ENCODE measurements around the gene COX4I1.

Gene COX4I1

DNA sequence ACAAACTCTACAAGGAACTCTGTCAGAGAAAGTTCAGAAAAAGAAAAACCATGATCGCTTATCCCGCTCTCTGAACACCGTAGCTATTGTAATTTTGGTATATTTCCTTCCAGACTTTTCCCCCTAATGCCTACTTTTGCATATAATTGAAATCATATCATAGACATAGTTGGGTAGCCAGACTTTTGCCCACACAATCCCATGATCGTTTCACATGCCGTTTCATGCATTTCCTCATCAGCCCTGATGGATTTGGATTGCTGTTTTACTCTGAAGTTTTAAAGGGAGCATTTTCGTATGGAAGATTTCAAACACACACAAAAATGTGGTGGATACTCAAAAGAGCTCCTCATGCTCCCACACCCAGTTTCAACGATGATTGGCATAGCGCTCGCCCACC, 31.3 kb downstream of the COX4I1 start:
- H3K14ac ChIP-seq (ENCODE audit: low read length), result no peak overlapping the region
- no peak overlapping the region for H2BK5ac ChIP-seq (ENCODE audit: low read depth, low read length, poor library complexity)
- H3K79me1 ChIP-seq (ENCODE audit: low read length), result no peaks in the 10 kb centered on the region
- no peak overlapping the region for H3K4me2 ChIP-seq (ENCODE audit: low read length)
- no peak overlapping the region for H3K23ac ChIP-seq (ENCODE audit: low read length)
- H3K27ac ChIP-seq (ENCODE audit: low read depth, low read length), result no peak overlapping the region
- no peak for DNase-seq
- H3K79me2 ChIP-seq (ENCODE audit: control insufficient read depth, insufficient read depth, low read length, poor library complexity), result no peaks in the 10 kb centered on the region
- no peak overlapping the region for H2AFZ ChIP-seq (ENCODE audit: insufficient read depth, low read length, poor library complexity)
- H2BK120ac ChIP-seq (ENCODE audit: insufficient read depth, low read length, poor library complexity), result no peak overlapping the region
- WGBS (ENCODE audit: extremely low coverage, insufficient coverage, insufficient read length), result no CpG with 5 or more reads among the region's 9 CpGs
- no peak overlapping the region for H4K91ac ChIP-seq (ENCODE audit: low read depth, low read length)
- no peaks in the 10 kb centered on the region for H3K36me3 ChIP-seq (ENCODE audit: control insufficient read depth in 1 of 2, insufficient read depth in 2 of 2, low read length in 2 of 2)
- no peak overlapping the region for H4K12ac ChIP-seq (ENCODE audit: low read depth, low read length)
- no peak overlapping the region for H4K8ac ChIP-seq (ENCODE audit: low read depth, low read length)
- no peak overlapping the region for H3K18ac ChIP-seq (ENCODE audit: low read length)
- no peak overlapping the region for H3K4me3 ChIP-seq (ENCODE audit: low read depth, low read length)
- no peaks in the 10 kb centered on the region for H3K4me1 ChIP-seq (ENCODE audit: control insufficient read depth in 1 of 2, insufficient read depth in 2 of 2, low read length in 2 of 2)
- H3K9me3 ChIP-seq (ENCODE audit: insufficient read depth, low read depth, low read length), result peaks cover 15% of the 10 kb centered on the region
- H3K9ac ChIP-seq (ENCODE audit: low read length), result no peak overlapping the region
- H2AK5ac ChIP-seq (ENCODE audit: low read length), result no peak overlapping the region
- H3K4ac ChIP-seq (ENCODE audit: low read depth, low read length), result no peak overlapping the region
- H2BK12ac ChIP-seq (ENCODE audit: low read length), result no peak overlapping the region
- no peaks in the 10 kb centered on the region for H3K27me3 ChIP-seq (ENCODE audit: insufficient read depth, low read length)

DNA sequence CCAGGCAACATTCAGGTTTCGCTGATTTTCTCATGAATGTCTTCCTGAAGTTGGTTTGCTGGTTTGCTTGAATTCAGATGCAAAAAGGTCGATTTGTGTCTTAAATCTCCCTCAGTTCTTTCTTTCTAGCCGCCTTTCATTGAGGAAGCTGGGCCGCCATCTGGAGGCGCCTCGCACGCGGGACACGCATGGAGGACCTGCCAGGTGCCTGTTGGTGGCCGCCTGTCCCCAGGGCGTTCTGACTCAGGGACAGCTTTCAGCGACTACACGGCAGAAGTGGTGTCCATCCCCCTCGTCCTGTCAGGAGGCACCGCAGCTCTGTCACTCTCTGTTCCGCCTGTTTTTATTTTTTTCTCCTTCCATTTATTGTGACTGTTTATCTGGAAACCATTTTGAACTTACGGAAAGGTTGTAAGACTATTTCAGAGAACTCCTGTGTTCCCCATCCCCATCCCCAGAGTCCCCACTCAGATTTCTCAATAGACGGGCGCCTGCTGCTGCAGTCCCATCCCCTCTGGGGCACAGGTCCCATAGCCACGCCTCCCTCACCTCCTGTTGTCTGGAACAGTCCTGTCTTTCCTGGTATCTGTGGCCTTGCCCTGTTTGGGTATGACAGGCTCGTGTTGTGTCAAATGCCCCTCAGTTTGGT, 33.2 kb downstream of the COX4I1 start:
- Histone ChIP-seq H3K79me2 (ENCODE audit: control insufficient read depth, insufficient read depth, low read length, poor library complexity) (no peaks in the 10 kb centered on the region), H3K27ac (ENCODE audit: low read depth, low read length) (no peak overlapping the region), H3K4me1 (ENCODE audit: control insufficient read depth in 1 of 2, insufficient read depth in 2 of 2, low read length in 2 of 2) (peaks cover 3 to 6% of the 10 kb centered on the region in 2 experiments), H2BK12ac (ENCODE audit: low read length) (no peak overlapping the region), H3K18ac (ENCODE audit: low read length) (no peak overlapping the region), H3K4ac (ENCODE audit: low read depth, low read length) (no peak overlapping the region), H2AFZ (ENCODE audit: insufficient read depth, low read length, poor library complexity) (no peak overlapping the region), H3K27me3 (ENCODE audit: insufficient read depth, low read length) (no peaks in the 10 kb centered on the region), H3K9ac (ENCODE audit: low read length) (no peak overlapping the region), H4K8ac (ENCODE audit: low read depth, low read length) (no peak overlapping the region), H2BK120ac (ENCODE audit: insufficient read depth, low read length, poor library complexity) (no peak overlapping the region), H3K23ac (ENCODE audit: low read length) (no peak overlapping the region), H3K79me1 (ENCODE audit: low read length) (no peaks in the 10 kb centered on the region), H3K9me3 (ENCODE audit: insufficient read depth, low read depth, low read length) (peaks cover 12% of the 10 kb centered on the region), H3K4me2 (ENCODE audit: low read length) (no peak overlapping the region), H2AK5ac (ENCODE audit: low read length) (no peak overlapping the region), H3K4me3 (ENCODE audit: low read depth, low read length) (no peak overlapping the region), H3K14ac (ENCODE audit: low read length) (no peak overlapping the region), H3K36me3 (ENCODE audit: control insufficient read depth in 1 of 2, insufficient read depth in 2 of 2, low read length in 2 of 2) (no peaks in the 10 kb centered on the region), H4K12ac (ENCODE audit: low read depth, low read length) (no peak overlapping the region), H2BK5ac (ENCODE audit: low read depth, low read length, poor library complexity) (no peak overlapping the region), H4K91ac (ENCODE audit: low read depth, low read length) (no peak overlapping the region)
- no CpG with 5 or more reads among the region's 21 CpGs for WGBS (ENCODE audit: extremely low coverage, insufficient coverage, insufficient read length)
- DNase-seq, result peak in 1 of 2 donors; percentile 28

DNA sequence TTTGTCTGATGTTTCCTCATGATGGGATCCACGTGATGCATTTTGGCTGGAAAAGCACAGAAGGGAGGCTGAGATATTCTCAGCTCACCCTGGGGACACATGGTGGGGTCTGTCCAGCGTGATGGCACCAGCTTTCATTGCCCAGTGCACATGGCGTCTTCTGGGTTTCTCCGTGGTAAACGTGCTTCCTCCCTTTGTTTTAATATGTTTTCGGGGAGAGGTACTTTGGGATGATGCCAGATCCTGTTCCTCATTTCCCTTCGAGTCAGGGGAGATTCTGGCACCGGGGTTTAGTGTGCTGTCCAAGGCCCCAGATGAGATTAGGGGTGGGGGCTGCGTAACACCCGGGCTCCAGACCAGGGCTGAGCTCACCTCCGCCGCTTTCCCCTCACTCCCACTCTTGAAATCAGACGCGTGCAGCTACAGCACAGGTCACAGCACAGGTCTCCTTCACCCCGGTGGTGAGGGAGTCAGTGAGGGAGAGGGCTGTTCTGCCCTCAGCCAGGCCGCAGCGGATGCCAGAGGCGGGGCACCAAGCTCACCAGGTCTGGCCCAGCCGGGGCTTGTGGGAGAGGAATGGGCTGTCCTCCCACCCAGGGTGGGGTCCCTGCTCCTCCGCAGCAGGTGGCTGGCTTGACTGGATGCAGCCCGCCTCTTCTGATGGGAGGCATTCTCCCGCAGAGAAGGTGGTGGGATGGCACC, 33.9 kb downstream of the COX4I1 start:
- Histone ChIP-seq H2BK12ac (ENCODE audit: low read length) (no peak overlapping the region), H3K36me3 (ENCODE audit: control insufficient read depth in 1 of 2, insufficient read depth in 2 of 2, low read length in 2 of 2) (no peaks in the 10 kb centered on the region), H2AK5ac (ENCODE audit: low read length) (no peak overlapping the region), H3K4ac (ENCODE audit: low read depth, low read length) (no peak overlapping the region), H2BK120ac (ENCODE audit: insufficient read depth, low read length, poor library complexity) (no peak overlapping the region), H4K8ac (ENCODE audit: low read depth, low read length) (no peak overlapping the region), H3K23ac (ENCODE audit: low read length) (no peak overlapping the region), H3K79me2 (ENCODE audit: control insufficient read depth, insufficient read depth, low read length, poor library complexity) (no peaks in the 10 kb centered on the region), H3K18ac (ENCODE audit: low read length) (no peak overlapping the region), H4K91ac (ENCODE audit: low read depth, low read length) (no peak overlapping the region), H3K9me3 (ENCODE audit: insufficient read depth, low read depth, low read length) (peaks cover 12% of the 10 kb centered on the region), H3K4me3 (ENCODE audit: low read depth, low read length) (no peak overlapping the region), H2AFZ (ENCODE audit: insufficient read depth, low read length, poor library complexity) (no peak overlapping the region), H4K12ac (ENCODE audit: low read depth, low read length) (no peak overlapping the region), H3K27me3 (ENCODE audit: insufficient read depth, low read length) (no peaks in the 10 kb centered on the region), H3K79me1 (ENCODE audit: low read length) (no peaks in the 10 kb centered on the region), H3K14ac (ENCODE audit: low read length) (no peak overlapping the region), H3K27ac (ENCODE audit: low read depth, low read length) (no peak overlapping the region), H3K9ac (ENCODE audit: low read length) (no peak overlapping the region), H2BK5ac (ENCODE audit: low read depth, low read length, poor library complexity) (no peak overlapping the region), H3K4me2 (ENCODE audit: low read length) (no peak overlapping the region), H3K4me1 (ENCODE audit: control insufficient read depth in 1 of 2, insufficient read depth in 2 of 2, low read length in 2 of 2) (peaks cover 3 to 6% of the 10 kb centered on the region in 2 experiments)
- no CpG with 5 or more reads among the region's 22 CpGs for WGBS (ENCODE audit: extremely low coverage, insufficient coverage, insufficient read length)
- no peak for DNase-seq

DNA sequence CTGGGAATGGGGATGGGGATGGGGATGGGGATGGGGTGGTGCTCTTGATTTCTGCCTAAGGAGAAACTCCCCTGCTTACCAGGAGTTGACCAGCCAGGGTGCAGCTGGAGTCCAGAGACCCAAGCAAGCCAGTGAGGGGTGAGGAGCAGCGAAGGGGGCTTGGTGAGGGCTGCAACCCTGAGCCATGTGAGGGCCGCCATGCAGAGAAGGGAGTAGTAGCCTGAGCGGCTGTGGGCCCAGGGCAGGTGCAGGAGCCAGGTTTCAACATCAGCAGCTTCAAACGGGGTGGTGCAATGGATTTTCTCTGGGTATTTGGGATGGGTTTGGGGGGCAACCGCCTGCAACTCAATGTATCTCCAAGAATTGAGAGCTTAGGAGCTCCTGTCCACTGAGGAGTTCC, 35.2 kb downstream of the COX4I1 start:
- no peaks in the 10 kb centered on the region for H3K27me3 ChIP-seq (ENCODE audit: insufficient read depth, low read length)
- no peak overlapping the region for H3K4ac ChIP-seq (ENCODE audit: low read depth, low read length)
- WGBS (ENCODE audit: extremely low coverage, insufficient coverage, insufficient read length), result no CpG with 5 or more reads among the region's 5 CpGs

More for the DNA sequence above, 35.2 kb downstream of the COX4I1 start:
- Histone ChIP-seq H2AK5ac (ENCODE audit: low read length) (no peak overlapping the region), H4K8ac (ENCODE audit: low read depth, low read length) (no peak overlapping the region), H3K79me2 (ENCODE audit: control insufficient read depth, insufficient read depth, low read length, poor library complexity) (no peaks in the 10 kb centered on the region), H3K18ac (ENCODE audit: low read length) (no peak overlapping the region), H3K4me1 (ENCODE audit: control insufficient read depth in 1 of 2, insufficient read depth in 2 of 2, low read length in 2 of 2) (peaks cover 3 to 6% of the 10 kb centered on the region in 2 experiments), H2BK12ac (ENCODE audit: low read length) (no peak overlapping the region), H3K14ac (ENCODE audit: low read length) (no peak overlapping the region), H3K79me1 (ENCODE audit: low read length) (no peaks in the 10 kb centered on the region), H3K4me3 (ENCODE audit: low read depth, low read length) (no peak overlapping the region), H2AFZ (ENCODE audit: insufficient read depth, low read length, poor library complexity) (no peak overlapping the region), H3K27ac (ENCODE audit: low read depth, low read length) (no peak overlapping the region), H3K9me3 (ENCODE audit: insufficient read depth, low read depth, low read length) (peaks cover 12% of the 10 kb centered on the region), H4K12ac (ENCODE audit: low read depth, low read length) (no peak overlapping the region), H3K9ac (ENCODE audit: low read length) (no peak overlapping the region), H2BK120ac (ENCODE audit: insufficient read depth, low read length, poor library complexity) (no peak overlapping the region), H2BK5ac (ENCODE audit: low read depth, low read length, poor library complexity) (no peak overlapping the region), H4K91ac (ENCODE audit: low read depth, low read length) (no peak overlapping the region), H3K36me3 (ENCODE audit: control insufficient read depth in 1 of 2, insufficient read depth in 2 of 2, low read length in 2 of 2) (no peaks in the 10 kb centered on the region), H3K4me2 (ENCODE audit: low read length) (no peak overlapping the region), H3K23ac (ENCODE audit: low read length) (no peak overlapping the region)
- DNase-seq, result no peak
